Left lung (tissue), 10 donors: ENCODE data around the gene ZNF644. TPM values are rescaled to one million over a fixed set of nuclear protein-coding genes. Genes with fewer than 3 reads are reported as not detected.

ENCODE experiments used
- ATAC-seq: fragments of 200-7000 bp; cut with Tn5 transposase; one replicate; pipeline ENCODE4 v1.9.1; 2020; ENCODE audit warnings: moderate library complexity
- DNase-seq, 4 donors: peaks; one replicate each; pipeline ENCODE4 v3.0.0-alpha.2; 2013 to 2020
- H3K27ac ChIP-seq, 2 donors: fragments of 200-600 bp; sonication (generic) in 1 of 2; one replicate each; pipeline versions ENCODE4 v1.5.0 to v1.8.0; 2020 to 2021
- H3K27me3 ChIP-seq, 2 donors: fragments of 200-600 bp; sonication (generic) in 1 of 2; one replicate each; pipeline versions ENCODE4 v1.5.0 to v1.8.0; 2020 to 2021
- H3K36me3 ChIP-seq, 2 donors: fragments of 200-600 bp; sonication (generic) in 1 of 2; one replicate each; pipeline versions ENCODE4 v1.5.0 to v1.8.0; 2020 to 2021
- H3K4me1 ChIP-seq, 2 donors: fragments of 200-600 bp; one replicate each; pipeline ENCODE4 v1.8.0; 2021
- H3K4me3 ChIP-seq, 2 donors: fragments of 200-600 bp; sonication (generic) in 1 of 2; one replicate each; pipeline versions ENCODE4 v1.5.0 to v1.8.0; 2020 to 2021; ENCODE audit warnings: mild to moderate bottlenecking in 1 of 2
- H3K9me3 ChIP-seq, 2 donors: fragments of 200-600 bp; sonication (generic) in 1 of 2; one replicate each; pipeline versions ENCODE4 v1.5.0 to v1.8.0; 2020 to 2021
- intact Hi-C, 2 donors: fragments of 100-400 bp; cut with DNase I; formaldehyde crosslinking; loops; one replicate each; pipeline versions ENCODE4 v1.11.2 to v1.14.2; 2022
- polyA plus RNA-seq, 6 donors: library from polyadenylated mRNA; unstranded; fragments of 120-200 nt; gene quantifications; one replicate each; pipeline ENCODE4 v1.2.1, GENCODE V29; 2013; ENCODE audit not compliant: insufficient read length in 6 of 6
- total RNA-seq, 2 donors: library from RNA; stranded (reverse); fragmentation: NEBNext Ultra II Directional; extraction: Animal tissue kit (Norgen Biotek cat#: 25700); gene quantifications; one replicate each; pipeline ENCODE4 v1.2.1, GENCODE V29; 2021
- TF ChIP-seq, protein P1 (sequence below), 2 donors: fragments of 200-600 bp; sonication (generic) in 1 of 2; IDR thresholded peaks; one replicate each; pipeline versions ENCODE4 v1.5.0 to v1.8.0; 2021; ENCODE audit warnings: antibody characterized with exemption in 2 of 2
- donor health status: DM: no; HTN: yes; CAD: no.
- donor health status: DM: no; HTN: no; CAD: no.

ZNF644 gene
- total and polyA plus RNA-seq, 8 donors: 52.6 to 73.0 (median 65.5) TPM

DNA sequence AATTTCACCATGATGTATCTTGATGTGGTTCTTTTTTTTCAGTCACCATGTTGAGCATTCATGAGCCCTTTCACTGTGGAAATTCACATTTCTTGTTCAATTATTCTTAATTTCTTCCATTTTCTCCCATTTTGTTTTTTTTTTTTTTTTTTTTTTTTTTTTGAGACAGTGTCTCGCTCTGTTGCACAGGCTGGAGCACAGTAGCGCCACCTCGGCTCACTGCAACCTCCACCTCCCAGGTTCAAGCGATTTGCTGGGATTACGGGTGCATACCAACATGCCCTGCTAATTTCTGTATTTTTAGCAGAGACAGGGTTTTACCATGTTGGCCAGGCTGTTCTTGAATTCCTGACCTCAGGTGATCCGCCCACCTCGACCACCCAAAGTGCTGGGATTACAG, 14.7 kb downstream of the ZNF644 start:
- H3K4me1 ChIP-seq: peaks cover 0 to 17% of the 10 kb centered on the region in 2 donors
- H3K27me3 ChIP-seq: no peaks in the 10 kb centered on the region
- H3K36me3 ChIP-seq: no peaks in the 10 kb centered on the region
- H3K9me3 ChIP-seq: no peaks in the 10 kb centered on the region
- H3K27ac ChIP-seq: no peak overlapping the region
- no peak for ATAC-seq
- DNase-seq: no peak
- intact Hi-C loops: no loop called here
- no peak overlapping the region for H3K4me3 ChIP-seq
- TF ChIP-seq, protein P1, sequence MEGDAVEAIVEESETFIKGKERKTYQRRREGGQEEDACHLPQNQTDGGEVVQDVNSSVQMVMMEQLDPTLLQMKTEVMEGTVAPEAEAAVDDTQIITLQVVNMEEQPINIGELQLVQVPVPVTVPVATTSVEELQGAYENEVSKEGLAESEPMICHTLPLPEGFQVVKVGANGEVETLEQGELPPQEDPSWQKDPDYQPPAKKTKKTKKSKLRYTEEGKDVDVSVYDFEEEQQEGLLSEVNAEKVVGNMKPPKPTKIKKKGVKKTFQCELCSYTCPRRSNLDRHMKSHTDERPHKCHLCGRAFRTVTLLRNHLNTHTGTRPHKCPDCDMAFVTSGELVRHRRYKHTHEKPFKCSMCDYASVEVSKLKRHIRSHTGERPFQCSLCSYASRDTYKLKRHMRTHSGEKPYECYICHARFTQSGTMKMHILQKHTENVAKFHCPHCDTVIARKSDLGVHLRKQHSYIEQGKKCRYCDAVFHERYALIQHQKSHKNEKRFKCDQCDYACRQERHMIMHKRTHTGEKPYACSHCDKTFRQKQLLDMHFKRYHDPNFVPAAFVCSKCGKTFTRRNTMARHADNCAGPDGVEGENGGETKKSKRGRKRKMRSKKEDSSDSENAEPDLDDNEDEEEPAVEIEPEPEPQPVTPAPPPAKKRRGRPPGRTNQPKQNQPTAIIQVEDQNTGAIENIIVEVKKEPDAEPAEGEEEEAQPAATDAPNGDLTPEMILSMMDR (IDR thresholded peaks at IDR 0.05): no peak

DNA sequence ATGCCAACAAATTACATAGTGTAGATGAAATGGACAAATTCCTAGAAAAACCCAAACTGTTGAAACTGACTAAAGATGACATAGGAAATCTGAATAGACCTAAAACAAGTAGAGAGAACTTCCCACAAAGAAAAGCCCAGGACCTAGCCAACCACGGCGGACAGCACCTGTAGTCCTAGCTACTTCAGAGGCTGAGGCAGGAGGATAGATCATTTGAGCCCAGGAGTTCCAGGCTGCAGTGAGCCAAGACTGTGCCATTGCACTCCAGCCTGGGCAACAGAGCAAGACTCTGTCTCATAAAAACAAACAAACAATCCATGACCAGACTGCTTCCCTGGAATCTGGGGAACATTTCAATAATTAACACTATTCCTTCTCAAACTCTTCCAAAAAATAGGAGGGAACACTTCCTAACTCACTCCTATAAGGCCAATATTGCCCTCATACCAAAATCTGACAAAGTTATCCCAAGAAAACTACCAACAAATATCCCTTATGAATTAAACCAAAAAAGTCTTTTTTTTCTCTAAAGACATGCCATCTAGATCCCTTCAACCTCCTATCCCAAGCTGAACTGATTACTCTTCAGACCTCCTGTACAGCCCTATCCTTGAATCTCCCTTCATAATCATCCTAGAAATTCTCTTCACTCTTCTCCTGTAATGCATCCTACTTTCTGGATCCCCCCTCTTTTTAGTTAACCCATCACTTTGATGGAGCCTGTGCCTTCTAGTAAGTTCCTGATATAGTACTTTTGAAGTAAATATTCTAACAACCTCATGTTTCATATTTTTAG, 15.5 kb downstream of the ZNF644 start:
- H3K4me3 ChIP-seq: no peak overlapping the region
- no peak overlapping the region for H3K27ac ChIP-seq
- DNase-seq (no peak), ATAC-seq (no peak)
- H3K4me1 ChIP-seq: peaks cover 0 to 9% of the 10 kb centered on the region in 2 donors
- H3K36me3 ChIP-seq: no peaks in the 10 kb centered on the region
- H3K27me3 ChIP-seq: no peaks in the 10 kb centered on the region
- TF ChIP-seq, protein P1 (IDR thresholded peaks at IDR 0.05): no peak
- H3K9me3 ChIP-seq: no peaks in the 10 kb centered on the region
- intact Hi-C loops: no loop called here

DNA sequence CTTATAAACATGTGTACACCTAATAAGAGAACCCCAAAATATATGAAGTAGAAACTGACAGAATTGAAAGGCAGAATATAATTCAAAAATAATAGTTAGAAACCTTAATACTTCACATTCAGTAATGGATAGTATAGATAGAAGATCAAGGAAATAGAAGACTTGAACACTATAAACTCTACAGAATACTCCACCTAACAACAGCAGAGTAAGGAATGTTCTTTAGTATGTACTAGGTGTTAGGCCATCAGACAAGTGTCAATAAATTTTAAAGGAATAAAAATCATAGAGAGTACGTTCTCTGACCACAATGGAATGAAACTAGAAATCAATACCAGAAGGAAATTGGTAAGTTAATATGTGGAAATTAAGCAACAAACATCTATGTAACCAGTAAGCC, 16.6 kb downstream of the ZNF644 start:
- TF ChIP-seq, protein P1 (IDR thresholded peaks at IDR 0.05): no peak
- H3K27me3 ChIP-seq: no peaks in the 10 kb centered on the region
- intact Hi-C loops: no loop called here

DNA sequence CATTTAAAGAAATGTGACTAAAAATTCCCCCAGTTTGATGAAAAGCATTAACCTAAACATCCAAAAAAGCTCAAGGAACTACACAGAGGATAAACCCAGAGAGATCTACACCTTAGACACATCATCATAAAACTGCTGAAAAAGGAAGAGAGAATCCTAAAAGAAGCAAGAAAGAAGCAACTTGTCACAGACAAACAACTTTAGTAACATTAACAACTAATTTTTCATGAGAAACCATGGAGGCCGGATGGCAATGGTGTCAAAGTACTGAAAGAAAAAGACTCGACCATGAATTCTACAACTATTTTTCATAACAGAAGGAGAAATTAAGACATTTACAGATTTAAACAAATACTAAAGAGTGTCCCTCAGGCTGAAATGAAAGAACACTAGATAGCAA, 17.7 kb downstream of the ZNF644 start:
- TF ChIP-seq, protein P1 (IDR thresholded peaks at IDR 0.05): no peak
- no peak overlapping the region for H3K4me3 ChIP-seq
- no peak for DNase-seq
- no peaks in the 10 kb centered on the region for H3K36me3 ChIP-seq
- H3K27ac ChIP-seq: no peak overlapping the region
- intact Hi-C loops: no loop called here
- H3K9me3 ChIP-seq: no peaks in the 10 kb centered on the region
- peaks cover 0 to 5% of the 10 kb centered on the region in 2 donors for H3K4me1 ChIP-seq
- H3K27me3 ChIP-seq: no peaks in the 10 kb centered on the region
- ATAC-seq: no peak

More for the DNA sequence above, 16.6 kb downstream of the ZNF644 start:
- peaks cover 0 to 5% of the 10 kb centered on the region in 2 donors for H3K4me1 ChIP-seq
- no peak for ATAC-seq
- no peak for DNase-seq
- H3K27ac ChIP-seq: no peak overlapping the region
- H3K4me3 ChIP-seq: no peak overlapping the region
- no peaks in the 10 kb centered on the region for H3K36me3 ChIP-seq
- H3K9me3 ChIP-seq: no peaks in the 10 kb centered on the region

DNA sequence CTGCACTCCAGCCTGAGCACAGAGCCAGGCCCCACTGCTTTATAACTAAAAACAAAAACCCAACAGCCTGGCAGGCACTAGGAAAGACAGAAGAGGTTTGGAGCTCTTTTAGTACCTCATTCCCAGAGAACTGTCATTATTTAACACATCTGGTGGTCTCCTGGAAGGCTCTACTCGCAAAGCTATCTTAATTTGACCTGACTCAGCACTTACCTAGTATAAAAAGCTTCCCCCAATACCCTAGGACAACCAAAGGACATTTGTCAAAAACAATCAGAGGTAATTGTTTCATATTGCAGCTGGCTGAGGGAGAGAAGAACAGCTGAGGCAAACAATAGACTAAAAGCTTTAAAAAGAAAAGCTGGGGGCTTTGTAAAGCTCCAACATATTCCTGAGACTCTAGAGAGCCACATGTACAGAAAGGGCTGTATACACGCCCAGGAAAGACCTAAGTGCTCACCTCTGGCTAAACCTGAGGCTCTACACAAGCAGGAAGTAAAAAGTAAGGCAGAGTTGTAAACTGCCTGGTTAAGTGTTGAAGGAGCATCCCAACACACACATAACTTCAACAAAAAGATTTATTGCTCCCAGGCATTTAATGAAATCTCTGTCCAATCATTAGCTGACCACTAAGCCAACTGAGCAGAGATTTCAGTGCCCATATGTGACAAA, 25.0 kb downstream of the ZNF644 start:
- Histone ChIP-seq H3K4me3 (no peak overlapping the region), H3K27ac (no peak overlapping the region), H3K36me3 (peaks cover 0 to 6% of the 10 kb centered on the region in 2 donors), H3K4me1 (peaks cover 0 to 9% of the 10 kb centered on the region in 2 donors), H3K9me3 (peaks cover 0 to 8% of the 10 kb centered on the region in 2 donors), H3K27me3 (no peaks in the 10 kb centered on the region)
- TF ChIP-seq, protein P1 (IDR thresholded peaks at IDR 0.05): no peak
- intact Hi-C loops: no loop called here
- DNase-seq: no peak
- no peak for ATAC-seq
